ENCODE measurements around the gene TMEM255A.
A peak's percentile ranks its signal among the peaks of the same experiment; 100 is the strongest.

- TF ChIP-seq CTCF (IDR thresholded peaks at IDR 0.05) (peak; percentile 29 to 62 (median 52)), POLR2A (IDR thresholded peaks at IDR 0.05) (no peak)
Observed at GRCh38 chrX:120213438-120214265, 97.6 kb downstream of the TMEM255A start.
